GM12865 (cell line): ENCODE measurements around the gene PHAF1.

Experiments used
- DNase-seq: peaks from one replicate; pipeline ENCODE4 v3.0.0; 2010; ENCODE audit warnings: low read depth
- H3K4me3 ChIP-seq: 2 replicates; pipeline ENCODE4 v1.5.1; 2011; ENCODE audit warnings: mild to moderate bottlenecking, low read depth, low read length, control low read depth
- TF ChIP-seq, protein P1 (sequence below): IDR thresholded peaks from 2 replicates; pipeline ENCODE4 v1.5.1; 2011; ENCODE audit warnings: low read length, control low read depth, low read depth, inconsistent platforms; ENCODE audit not compliant: insufficient read depth; ENCODE audit errors: missing control alignments

PHAF1 gene

DNA sequence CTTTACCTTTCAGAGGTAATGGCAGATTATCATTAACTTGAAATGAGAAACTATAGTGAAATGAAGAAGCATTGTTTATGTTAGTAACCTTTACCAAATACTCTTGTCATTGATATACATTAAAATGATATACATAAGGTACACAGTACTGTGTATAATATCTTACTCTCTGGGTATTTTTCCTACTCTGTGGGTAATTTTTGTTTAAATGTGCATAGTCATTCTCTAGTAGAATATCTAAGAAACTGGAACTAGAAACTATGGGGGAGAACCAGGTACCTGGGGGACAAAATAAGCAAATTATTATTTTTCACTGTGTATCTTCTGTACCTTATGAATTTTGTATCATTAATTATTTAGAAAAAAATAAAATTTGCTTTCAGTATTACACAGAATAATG is 20.6 kb upstream of the PHAF1 start:
- DNase-seq, result no peak
- TF ChIP-seq, protein P1, sequence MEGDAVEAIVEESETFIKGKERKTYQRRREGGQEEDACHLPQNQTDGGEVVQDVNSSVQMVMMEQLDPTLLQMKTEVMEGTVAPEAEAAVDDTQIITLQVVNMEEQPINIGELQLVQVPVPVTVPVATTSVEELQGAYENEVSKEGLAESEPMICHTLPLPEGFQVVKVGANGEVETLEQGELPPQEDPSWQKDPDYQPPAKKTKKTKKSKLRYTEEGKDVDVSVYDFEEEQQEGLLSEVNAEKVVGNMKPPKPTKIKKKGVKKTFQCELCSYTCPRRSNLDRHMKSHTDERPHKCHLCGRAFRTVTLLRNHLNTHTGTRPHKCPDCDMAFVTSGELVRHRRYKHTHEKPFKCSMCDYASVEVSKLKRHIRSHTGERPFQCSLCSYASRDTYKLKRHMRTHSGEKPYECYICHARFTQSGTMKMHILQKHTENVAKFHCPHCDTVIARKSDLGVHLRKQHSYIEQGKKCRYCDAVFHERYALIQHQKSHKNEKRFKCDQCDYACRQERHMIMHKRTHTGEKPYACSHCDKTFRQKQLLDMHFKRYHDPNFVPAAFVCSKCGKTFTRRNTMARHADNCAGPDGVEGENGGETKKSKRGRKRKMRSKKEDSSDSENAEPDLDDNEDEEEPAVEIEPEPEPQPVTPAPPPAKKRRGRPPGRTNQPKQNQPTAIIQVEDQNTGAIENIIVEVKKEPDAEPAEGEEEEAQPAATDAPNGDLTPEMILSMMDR, result no peak
- no peak overlapping the region for H3K4me3 ChIP-seq

DNA sequence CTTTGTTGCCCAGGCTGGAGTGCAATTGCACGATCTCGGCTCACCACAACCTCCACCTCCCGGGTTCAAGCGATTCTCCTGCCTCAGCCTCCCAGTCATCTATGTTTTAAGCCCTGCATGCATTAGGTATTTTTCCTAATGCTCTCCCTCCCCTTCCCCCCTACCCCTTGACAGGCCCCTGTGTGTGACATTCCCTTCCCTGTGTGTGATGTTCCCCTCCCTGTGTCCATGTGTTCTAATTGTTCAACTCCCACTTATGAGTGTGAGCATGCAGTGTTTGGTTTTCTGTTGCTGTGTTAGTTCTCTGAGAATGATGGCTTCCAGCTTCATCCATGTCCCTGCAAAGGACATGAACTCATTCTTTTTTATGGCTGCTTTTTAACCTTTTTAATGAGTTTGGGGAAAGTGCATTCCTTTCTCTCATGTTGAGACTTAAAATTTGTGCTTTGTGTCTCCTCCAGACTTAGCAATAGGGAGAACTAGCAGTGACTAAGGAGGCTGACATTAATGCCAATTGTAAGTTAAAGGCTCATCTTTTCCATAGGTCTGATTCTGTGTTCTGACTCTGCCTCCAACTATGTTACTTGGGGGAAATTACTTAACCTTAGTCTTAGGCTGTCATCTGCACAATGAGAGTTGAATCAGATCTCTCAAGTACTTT is 17.7 kb upstream of the PHAF1 start:
- H3K4me3 ChIP-seq, result no peak overlapping the region
- no peak for DNase-seq
- TF ChIP-seq, protein P1, result no peak

DNA sequence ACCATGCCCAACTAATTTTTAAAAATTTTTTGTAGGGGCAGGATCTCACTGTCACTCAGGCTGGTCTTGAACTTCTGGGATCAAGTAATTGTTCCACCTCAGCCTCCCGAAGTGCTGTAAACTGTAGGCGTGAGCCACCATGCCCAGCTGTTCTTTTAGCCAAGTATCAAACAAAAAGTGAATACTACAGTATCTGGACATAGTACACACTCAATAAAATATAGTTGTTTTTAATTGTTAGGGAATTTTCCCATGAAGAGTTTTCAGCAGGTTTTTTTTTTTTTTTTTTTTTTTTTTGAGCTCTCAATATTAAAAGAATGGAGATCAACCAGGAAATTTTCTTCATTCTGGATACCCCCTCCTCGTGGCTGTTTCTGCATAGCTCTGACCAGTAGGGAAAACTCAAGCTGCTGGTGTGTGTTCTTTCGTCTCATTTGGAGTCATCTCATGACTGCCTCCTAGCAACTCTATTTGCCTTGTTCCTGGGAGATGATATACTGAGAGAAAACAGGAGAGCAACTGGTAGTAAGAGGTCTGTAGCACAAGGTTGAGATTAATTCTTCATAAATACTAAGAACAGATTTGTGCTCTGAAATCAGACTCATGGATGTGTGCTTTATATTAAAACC is 16.5 kb upstream of the PHAF1 start:
- no peak overlapping the region for H3K4me3 ChIP-seq
- DNase-seq, result no peak
- TF ChIP-seq, protein P1, result no peak

DNA sequence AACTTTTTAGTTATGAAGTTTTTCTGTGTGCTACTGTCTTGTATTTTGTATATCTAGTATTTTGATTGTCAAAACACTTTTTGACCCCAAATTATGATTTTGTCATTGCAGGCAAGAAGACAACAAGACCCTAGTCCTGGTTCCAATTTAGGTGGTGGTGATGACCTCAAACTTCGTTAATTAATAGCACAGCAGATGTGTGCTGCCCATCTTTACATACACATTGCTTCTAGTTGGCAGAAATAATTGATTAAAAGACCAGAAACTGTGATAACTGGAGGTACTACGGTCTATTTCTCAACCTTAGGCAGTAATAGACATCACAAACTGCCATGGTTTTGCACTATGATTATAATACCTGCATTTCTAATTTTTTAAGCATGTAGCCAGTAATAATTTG is 11.1 kb upstream of the PHAF1 start:
- H3K4me3 ChIP-seq, result no peak overlapping the region
- TF ChIP-seq, protein P1, result no peak
- no peak for DNase-seq

DNA sequence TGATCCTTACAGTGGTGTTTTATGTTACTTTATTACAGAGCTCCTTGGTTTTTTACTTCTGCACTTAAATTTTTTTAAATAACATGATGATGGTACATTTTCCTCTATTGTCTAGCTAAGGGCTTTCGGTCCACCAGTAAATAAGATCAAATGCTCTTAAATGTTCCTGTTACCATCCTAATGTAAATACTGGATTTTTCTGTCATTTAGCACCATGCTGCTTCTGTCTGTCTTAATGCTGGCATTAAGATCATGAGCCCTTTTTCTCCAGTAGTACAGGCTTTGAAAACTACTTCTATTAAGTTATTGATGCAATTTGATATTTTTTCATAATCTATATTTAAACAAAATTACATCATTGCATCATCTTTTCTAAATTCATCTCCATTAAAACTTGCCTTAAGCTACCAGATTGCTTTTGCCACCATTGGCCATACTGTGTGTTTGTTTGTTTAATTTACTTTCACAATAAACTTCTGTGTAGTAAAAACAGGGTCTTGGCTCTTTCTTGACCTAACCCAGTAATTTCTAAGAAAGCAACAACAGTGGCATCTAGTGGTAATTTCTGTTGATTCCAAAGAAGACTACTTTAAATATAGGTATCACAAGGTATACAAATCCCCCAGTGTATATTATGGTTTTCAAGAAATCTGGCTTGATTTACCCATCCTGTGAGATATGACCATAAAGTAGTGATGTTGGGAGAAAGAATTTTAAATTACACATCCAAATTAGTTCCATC is 9.0 kb upstream of the PHAF1 start:
- DNase-seq, result peak; percentile 45
- H3K4me3 ChIP-seq, result no peak overlapping the region
- TF ChIP-seq, protein P1, result peak; percentile 28

DNA sequence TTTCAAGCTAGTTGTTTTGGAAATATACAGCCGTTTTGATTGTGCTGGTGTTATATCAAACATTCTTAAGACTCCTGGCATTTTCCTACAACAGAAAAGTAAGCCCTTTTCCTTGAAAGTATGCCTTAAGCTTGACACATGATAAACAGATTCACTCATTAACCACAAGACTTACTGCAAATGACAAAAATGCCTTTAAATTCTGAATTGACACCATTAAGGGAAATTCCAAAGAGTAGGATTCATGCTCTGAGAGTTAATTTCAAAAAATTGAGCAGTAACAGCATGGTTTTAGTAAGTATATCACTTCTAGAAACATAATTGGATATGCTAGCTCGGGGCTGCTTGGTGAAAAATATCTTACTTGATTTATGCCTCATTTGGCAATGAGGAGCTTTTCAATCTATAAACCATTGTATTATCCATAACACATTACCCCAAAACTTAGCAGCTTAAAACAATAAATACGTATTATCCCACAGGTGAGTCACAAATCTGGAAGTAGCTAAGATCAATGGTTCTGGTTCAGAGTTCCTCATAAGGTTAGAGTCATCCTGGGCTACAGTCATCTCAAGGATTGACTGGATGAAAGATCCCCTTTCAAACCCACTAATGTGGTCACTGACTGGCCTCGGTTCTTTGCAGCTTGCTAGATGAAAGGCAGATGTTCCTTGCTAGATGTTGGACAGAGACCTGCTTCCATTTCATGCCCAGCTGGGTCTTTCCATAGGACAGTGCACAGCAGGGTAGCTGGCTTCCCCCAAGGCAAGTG is 8.2 kb upstream of the PHAF1 start:
- TF ChIP-seq, protein P1, result no peak
- no peak overlapping the region for H3K4me3 ChIP-seq
- DNase-seq, result peak; percentile 35
